Astrocyte of the spinal cord (primary cell): ENCODE data around the gene CDCA5.

Experiments
- DNase-seq: peaks from one replicate; pipeline ENCODE4 v3.0.0; 2011; ENCODE audit warnings: low read depth, low spot score
- H3K4me3 ChIP-seq: 2 replicates; pipeline ENCODE4 v1.5.1; 2011; ENCODE audit warnings: low read depth, mild to moderate bottlenecking, low read length, moderate library complexity
- in situ Hi-C: cut with HindIII; loops from 2 replicates; pipeline ENCODE4 v1.10.0; 2017; ENCODE audit warnings: low sequenced_read_pairs
- TF ChIP-seq, protein P1 (sequence below): IDR thresholded peaks from 2 replicates; pipeline ENCODE4 v1.5.1; 2012; ENCODE audit warnings: low read depth, mild to moderate bottlenecking, low read length, inconsistent platforms

Gene CDCA5

DNA sequence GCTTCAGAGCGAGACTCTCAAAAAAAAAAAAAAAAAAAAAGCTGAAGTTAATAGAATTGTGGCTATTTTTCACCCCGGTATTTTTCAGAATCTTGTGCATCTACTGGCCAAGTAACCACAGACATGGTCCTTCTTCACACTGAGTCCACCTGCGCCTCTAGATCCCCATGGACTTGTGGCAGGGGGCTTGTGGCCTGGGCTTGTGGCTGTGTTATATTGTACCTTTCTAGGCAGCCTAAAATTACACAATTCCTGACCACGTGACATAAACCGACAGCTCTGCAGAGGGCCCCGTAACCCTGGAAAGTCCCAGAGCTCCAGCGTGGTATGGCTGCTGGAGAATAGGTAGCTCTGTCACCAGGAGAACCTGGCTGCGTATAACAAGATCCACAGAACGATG, 14.6 kb downstream of the CDCA5 start:
- TF ChIP-seq, protein P1, sequence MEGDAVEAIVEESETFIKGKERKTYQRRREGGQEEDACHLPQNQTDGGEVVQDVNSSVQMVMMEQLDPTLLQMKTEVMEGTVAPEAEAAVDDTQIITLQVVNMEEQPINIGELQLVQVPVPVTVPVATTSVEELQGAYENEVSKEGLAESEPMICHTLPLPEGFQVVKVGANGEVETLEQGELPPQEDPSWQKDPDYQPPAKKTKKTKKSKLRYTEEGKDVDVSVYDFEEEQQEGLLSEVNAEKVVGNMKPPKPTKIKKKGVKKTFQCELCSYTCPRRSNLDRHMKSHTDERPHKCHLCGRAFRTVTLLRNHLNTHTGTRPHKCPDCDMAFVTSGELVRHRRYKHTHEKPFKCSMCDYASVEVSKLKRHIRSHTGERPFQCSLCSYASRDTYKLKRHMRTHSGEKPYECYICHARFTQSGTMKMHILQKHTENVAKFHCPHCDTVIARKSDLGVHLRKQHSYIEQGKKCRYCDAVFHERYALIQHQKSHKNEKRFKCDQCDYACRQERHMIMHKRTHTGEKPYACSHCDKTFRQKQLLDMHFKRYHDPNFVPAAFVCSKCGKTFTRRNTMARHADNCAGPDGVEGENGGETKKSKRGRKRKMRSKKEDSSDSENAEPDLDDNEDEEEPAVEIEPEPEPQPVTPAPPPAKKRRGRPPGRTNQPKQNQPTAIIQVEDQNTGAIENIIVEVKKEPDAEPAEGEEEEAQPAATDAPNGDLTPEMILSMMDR = no peak
- no peak for DNase-seq
- in situ Hi-C loops = no loop called here
- H3K4me3 ChIP-seq = no peak overlapping the region

DNA sequence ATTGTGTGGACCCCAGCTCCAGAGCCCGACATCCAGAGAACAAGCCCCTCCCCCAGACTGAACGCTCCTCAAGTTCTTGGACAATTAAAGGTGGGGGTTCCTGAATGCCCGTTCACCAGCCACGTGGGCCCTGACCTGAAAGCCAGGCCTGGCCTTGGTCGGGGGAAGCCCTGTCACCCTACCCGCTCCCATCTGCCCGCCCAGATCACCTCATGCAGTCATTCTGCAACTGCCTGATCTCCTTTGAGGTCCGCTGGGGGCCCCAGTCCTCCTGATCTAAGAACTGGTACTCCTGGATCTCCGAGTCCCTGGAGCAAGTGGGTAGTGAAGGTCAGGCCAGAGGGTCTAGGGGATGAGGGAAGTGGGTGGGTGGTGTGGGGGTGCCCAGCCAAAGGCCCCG, 16.4 kb downstream of the CDCA5 start:
- H3K4me3 ChIP-seq = no peak overlapping the region
- in situ Hi-C loops = no loop called here
- TF ChIP-seq, protein P1 = no peak
- DNase-seq = no peak

DNA sequence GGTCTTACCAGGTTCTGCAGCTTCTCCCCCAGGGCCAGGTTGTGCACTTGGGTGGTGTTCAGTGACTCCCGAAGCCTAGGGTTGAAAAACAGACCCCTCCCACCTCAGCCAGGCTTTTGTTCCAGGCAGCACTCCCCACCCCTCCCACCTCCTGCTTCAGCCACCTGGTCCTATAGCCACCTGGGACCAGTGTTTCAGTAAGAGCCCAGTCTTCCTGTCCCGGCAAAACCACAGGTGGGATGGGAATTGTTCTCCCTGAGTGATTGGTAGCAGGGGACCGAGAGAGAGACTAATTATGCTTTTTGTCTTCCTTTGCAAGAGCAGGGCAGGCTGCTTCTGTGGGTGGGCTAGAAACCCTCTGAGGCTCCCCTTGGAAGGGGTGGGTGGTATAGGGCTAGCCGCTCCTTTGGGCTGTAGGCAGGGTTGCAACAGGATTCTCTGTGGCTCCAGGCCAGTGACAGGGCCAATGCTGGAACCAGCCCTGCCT, 17.0 kb downstream of the CDCA5 start:
- in situ Hi-C loops = no loop called here
- no peak for DNase-seq
- H3K4me3 ChIP-seq = no peak overlapping the region
- TF ChIP-seq, protein P1 = no peak

DNA sequence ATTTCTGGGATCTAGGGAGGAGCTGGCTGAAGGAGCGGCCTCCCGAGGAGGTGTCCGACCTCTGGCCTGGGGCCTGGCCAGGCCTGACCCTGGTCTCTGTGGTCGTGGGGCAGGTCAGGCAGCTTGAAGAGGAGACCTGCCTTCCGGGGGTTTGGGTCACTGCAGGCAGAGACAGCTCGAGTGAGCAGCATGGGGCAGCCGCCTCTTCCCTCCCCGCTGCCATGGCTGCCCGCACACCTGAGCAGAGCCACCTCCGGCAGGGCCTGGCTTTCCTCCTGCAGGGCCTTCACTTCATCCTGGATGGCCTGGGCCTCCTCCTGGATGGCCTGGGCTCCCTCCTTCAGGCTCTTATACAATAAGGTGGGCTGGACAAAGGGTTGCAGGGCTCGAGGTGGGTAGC, 17.5 kb downstream of the CDCA5 start:
- in situ Hi-C loops = no loop called here
- TF ChIP-seq, protein P1 = no peak
- DNase-seq = no peak
- H3K4me3 ChIP-seq = no peak overlapping the region

DNA sequence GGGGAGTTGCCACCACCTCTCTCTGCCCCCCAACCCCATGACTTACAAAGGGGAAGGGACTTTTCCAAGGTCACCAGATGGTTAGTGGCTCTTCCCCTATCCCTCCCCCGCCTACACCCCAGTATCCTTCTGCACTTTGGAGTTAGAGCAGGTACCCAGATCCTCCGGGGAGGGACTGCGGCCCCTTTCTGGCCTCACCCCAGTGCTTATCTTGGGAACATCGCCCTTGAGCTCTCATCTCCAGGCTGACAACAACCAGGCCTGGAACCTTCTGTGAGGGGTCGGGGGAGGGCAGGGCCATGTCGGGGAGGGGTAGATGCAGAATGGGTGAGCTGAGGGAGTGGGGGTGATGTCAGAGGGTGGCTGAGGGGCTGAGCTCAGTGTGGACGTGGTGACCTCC, 18.0 kb downstream of the CDCA5 start:
- TF ChIP-seq, protein P1 = no peak
- in situ Hi-C loops = no loop called here
- no peak overlapping the region for H3K4me3 ChIP-seq
- DNase-seq = no peak

DNA sequence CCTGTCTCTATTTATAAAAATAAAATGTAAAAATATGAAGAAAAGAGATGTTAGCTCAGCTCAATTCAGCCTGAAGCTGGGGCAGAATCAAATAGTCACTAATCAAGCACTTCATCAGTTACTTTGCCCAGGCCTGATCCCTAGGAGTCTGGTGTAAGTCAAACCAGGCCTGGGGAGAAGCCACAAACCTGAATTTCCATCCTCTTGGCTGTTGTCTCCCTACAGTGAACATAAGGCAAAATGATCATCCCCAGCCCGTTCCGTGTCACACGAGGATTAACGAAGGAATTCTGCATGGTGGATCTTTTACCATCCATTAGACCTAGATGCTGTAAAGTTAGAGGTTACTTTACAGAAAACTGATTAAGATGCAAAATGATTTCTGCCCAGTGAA, 19.0 kb downstream of the CDCA5 start:
- H3K4me3 ChIP-seq = no peak overlapping the region
- TF ChIP-seq, protein P1 = no peak
- in situ Hi-C loops = no loop called here
- DNase-seq = no peak

DNA sequence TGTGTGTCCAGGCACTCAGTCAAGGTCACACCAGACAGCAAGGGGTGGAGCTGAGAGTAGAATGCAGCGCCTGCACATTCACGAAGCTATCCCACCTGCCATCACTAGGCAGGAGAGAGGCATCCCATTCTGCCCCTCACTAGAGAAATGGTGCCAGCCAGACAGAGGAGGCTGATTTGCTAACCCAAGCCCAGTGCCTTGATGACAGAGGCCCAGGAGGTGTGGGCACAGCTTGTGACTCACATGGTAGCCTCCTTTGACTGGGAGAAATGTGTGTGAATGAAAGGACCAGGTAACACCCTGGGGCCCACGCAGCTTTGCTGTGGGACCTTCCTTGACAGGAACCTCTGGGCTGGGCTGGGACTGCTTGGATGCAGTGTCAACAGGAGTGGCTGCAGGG, 20.3 kb downstream of the CDCA5 start:
- in situ Hi-C loops = no loop called here
- DNase-seq = no peak
- H3K4me3 ChIP-seq = no peak overlapping the region
- TF ChIP-seq, protein P1 = no peak
